NCI-H226 (cell line): Measurements from ENCODE around the gene JOSD2.

Source experiments
- DNase-seq: peaks from one replicate; pipeline ENCODE4 v3.0.0-alpha.2; 2015

The JOSD2 gene

GRCh38 chr19:50492303-50493052 lies 18.5 kb downstream of the JOSD2 start:
- no peak for DNase-seq

GRCh38 chr19:50490991-50491472 lies 20.0 kb downstream of the JOSD2 start:
- DNase-seq: no peak

GRCh38 chr19:50490411-50490811 lies 20.6 kb downstream of the JOSD2 start:
- DNase-seq: no peak

GRCh38 chr19:50489461-50490011 lies 21.5 kb downstream of the JOSD2 start:
- DNase-seq: no peak

GRCh38 chr19:50488389-50489194 lies 22.4 kb downstream of the JOSD2 start:
- DNase-seq: no peak

- no peak for DNase-seq
Measured at GRCh38 chr19:50486823-50487515, 24.0 kb downstream of the JOSD2 start.

- DNase-seq: no peak
Measured at GRCh38 chr19:50485284-50485955, 25.6 kb downstream of the JOSD2 start.

GRCh38 chr19:50482916-50483315 lies 28.1 kb downstream of the JOSD2 start:
- DNase-seq: no peak

GRCh38 chr19:50482271-50482855 lies 28.6 kb downstream of the JOSD2 start:
- DNase-seq: no peak

GRCh38 chr19:50481351-50482149 lies 29.4 kb downstream of the JOSD2 start:
- DNase-seq: no peak

- DNase-seq: no peak
Measured at GRCh38 chr19:50480281-50481111, 30.5 kb downstream of the JOSD2 start.

- DNase-seq: no peak
Measured at GRCh38 chr19:50479761-50480251, 31.2 kb downstream of the JOSD2 start.

- no peak for DNase-seq
Measured at GRCh38 chr19:50478901-50479715, 31.9 kb downstream of the JOSD2 start.

- DNase-seq: no peak
Measured at GRCh38 chr19:50477751-50478515, 33.1 kb downstream of the JOSD2 start.

GRCh38 chr19:50476907-50477238 lies 34.1 kb downstream of the JOSD2 start:
- DNase-seq: no peak

GRCh38 chr19:50476224-50476906 lies 34.6 kb downstream of the JOSD2 start, which contains the start of the genes EMC10 and GARIN5A:
Gene EMC10 (plus strand): TSS chr19:50476507. CDS start chr19:50476545, 38 bp downstream.
Gene GARIN5A (minus strand): TSS chr19:50476848. CDS start chr19:50476388, 460 bp downstream.
- DNase-seq: peak; percentile 90

GRCh38 chr19:50475736-50476223 lies 35.2 kb downstream of the JOSD2 start:
- no peak for DNase-seq
